IMR-90 (cell line): ENCODE data around the gene CGN. TPM values are rescaled to one million over a fixed set of nuclear protein-coding genes. Genes with fewer than 3 reads are reported as not detected.
A peak's percentile ranks its signal among the peaks of the same experiment; 100 is the strongest.

ENCODE experiments used
- ATAC-seq: fragments of 200-7000 bp; cut with Tn5 transposase; 2 replicates; pipeline ENCODE4 v1.9.1; 2020; ENCODE audit warnings: low read depth, mild to moderate bottlenecking, moderate library complexity
- BruUV-seq: library from RNA; stranded (reverse); fragments of 400-500 nt; replicated peaks from 2 replicates; lab custom pipeline; 2021; lab: Mats Ljungman, UMichigan
- CTCF ChIA-PET: fragments of 300-600 bp; formaldehyde crosslinking; extraction: SDS; loops from one replicate; lab custom pipeline; 2021; ENCODE audit warnings: antibody characterized with exemption; lab: Yijun Ruan, JAX
- POLR2A ChIA-PET: fragments of 300-600 bp; sonication (Branson Sonifier 250); formaldehyde crosslinking; loops from one replicate; lab custom pipeline; 2022; ENCODE audit warnings: antibody characterized with exemption; ENCODE audit not compliant: unreplicated experiment; lab: Charles Lee
- DNase-seq: peaks from one replicate; pipeline ENCODE4 v3.0.0; 2013
- H2AFZ ChIP-seq: replicated peaks from 2 replicates; pipeline ENCODE3; 2013; ENCODE audit warnings: low read length, mild to moderate bottlenecking; ENCODE audit not compliant: poor library complexity
- H2AK5ac ChIP-seq: 2 replicates; pipeline ENCODE4 v1.6.1; 2013; ENCODE audit warnings: low read depth, low read length, inconsistent platforms
- H2AK9ac ChIP-seq: replicated peaks from 2 replicates; pipeline ENCODE3; 2013; ENCODE audit warnings: mild to moderate bottlenecking, low read depth, low read length, moderate library complexity; ENCODE audit not compliant: poor library complexity
- H2BK120ac ChIP-seq: 2 replicates; pipeline ENCODE4 v1.6.1; 2013; ENCODE audit warnings: low read depth, low read length, inconsistent platforms
- H2BK15ac ChIP-seq: 3 replicates; pipeline ENCODE4 v1.6.1; 2013; ENCODE audit warnings: low read depth, low read length, inconsistent platforms
- H2BK20ac ChIP-seq: 2 replicates; pipeline ENCODE4 v1.6.1; 2013; ENCODE audit warnings: low read depth, mild to moderate bottlenecking, inconsistent platforms, low read length, moderate library complexity
- H2BK5ac ChIP-seq: 2 replicates; pipeline ENCODE4 v1.6.1; 2013; ENCODE audit warnings: mild to moderate bottlenecking, low read depth, low read length, inconsistent platforms; ENCODE audit not compliant: poor library complexity, severe bottlenecking
- H3K14ac ChIP-seq: replicated peaks from 2 replicates; pipeline ENCODE4 v1.6.1; 2013; ENCODE audit warnings: low read depth, low read length, inconsistent platforms
- H3K18ac ChIP-seq: 2 replicates; pipeline ENCODE4 v1.6.1; 2013; ENCODE audit warnings: low read depth, low read length, control low read depth
- H3K23ac ChIP-seq: 2 replicates; pipeline ENCODE4 v1.6.1; 2013; ENCODE audit warnings: low read depth, low read length, inconsistent platforms
- H3K27ac ChIP-seq: 2 replicates; pipeline ENCODE4 v1.5.1; 2013; ENCODE audit warnings: mild to moderate bottlenecking, control low read depth, low read length; ENCODE audit not compliant: insufficient read depth
- H3K27me3 ChIP-seq: 2 replicates; pipeline ENCODE4 v1.6.1; 2013; ENCODE audit warnings: low read length; ENCODE audit not compliant: control insufficient read depth, insufficient read depth
- H3K36me3 ChIP-seq: 2 replicates; pipeline ENCODE4 v1.6.1; 2013; ENCODE audit warnings: low read length, mixed read lengths; ENCODE audit not compliant: control insufficient read depth, insufficient read depth
- H3K4ac ChIP-seq: 2 replicates; pipeline ENCODE4 v1.6.1; 2013; ENCODE audit warnings: low read depth, low read length, inconsistent platforms
- H3K4me1 ChIP-seq: 2 replicates; pipeline ENCODE4 v1.6.1; 2013; ENCODE audit warnings: low read length, mixed read lengths; ENCODE audit not compliant: control insufficient read depth, insufficient read depth
- H3K4me2 ChIP-seq: 2 replicates; pipeline ENCODE4 v1.6.1; 2013; ENCODE audit warnings: low read depth, mild to moderate bottlenecking, control low read depth, low read length, moderate library complexity
- H3K4me3 ChIP-seq: 2 replicates; pipeline ENCODE4 v1.5.1; 2013; ENCODE audit warnings: low read depth, mild to moderate bottlenecking, control low read depth, low read length, moderate library complexity; ENCODE audit not compliant: insufficient read depth
- H3K56ac ChIP-seq: 2 replicates; pipeline ENCODE4 v1.6.1; 2013; ENCODE audit warnings: low read length, inconsistent platforms; ENCODE audit not compliant: insufficient read depth; ENCODE audit errors: extremely low read depth
- H3K79me1 ChIP-seq, 2 experiments: 2 replicates each; pipeline ENCODE4 v1.6.1; 2013; ENCODE audit warnings: low read length in 2 of 2, inconsistent platforms in 1 of 2, low read depth in 1 of 2
- H3K9ac ChIP-seq: 2 replicates; pipeline ENCODE4 v1.6.1; 2013; ENCODE audit warnings: low read depth, low read length, control low read depth
- H3K9me1 ChIP-seq: 2 replicates; pipeline ENCODE4 v1.6.1; 2013; ENCODE audit warnings: low read length, inconsistent platforms; ENCODE audit not compliant: insufficient read depth
- H3K9me3 ChIP-seq: 2 replicates; pipeline ENCODE4 v1.6.1; 2013; ENCODE audit warnings: low read length; ENCODE audit not compliant: control insufficient read depth, insufficient read depth
- H4K20me1 ChIP-seq: 2 replicates; pipeline ENCODE4 v1.6.1; 2013; ENCODE audit warnings: low read length, inconsistent platforms; ENCODE audit not compliant: insufficient read depth
- H4K5ac ChIP-seq: 2 replicates; pipeline ENCODE4 v1.6.1; 2013; ENCODE audit warnings: mild to moderate bottlenecking, low read depth, low read length, control low read depth
- H4K8ac ChIP-seq, 2 experiments: 2 replicates each; pipeline ENCODE4 v1.6.1; 2013; ENCODE audit warnings: low read depth in 2 of 2, low read length in 2 of 2, control low read depth in 1 of 2, inconsistent platforms in 1 of 2
- H4K91ac ChIP-seq: 2 replicates; pipeline ENCODE4 v1.6.1; 2013; ENCODE audit warnings: low read depth, low read length, inconsistent platforms; ENCODE audit not compliant: insufficient read depth
- BHLHE40 ChIP-seq: fragments of 150-350 bp; IDR thresholded peaks from 2 replicates; pipeline ENCODE4 v1.6.1; 2016; ENCODE audit warnings: mild to moderate bottlenecking, low read depth, low read length
- CHD1 ChIP-seq: IDR thresholded peaks from 2 replicates; pipeline ENCODE4 v1.6.1; 2012; ENCODE audit warnings: low read depth, low read length, improper control_type of control experiment
- FOS ChIP-seq: fragments of 150-350 bp; IDR thresholded peaks from 2 replicates; pipeline ENCODE4 v1.6.1; 2016; ENCODE audit warnings: low read depth, low read length
- MAFK ChIP-seq: IDR thresholded peaks from 2 replicates; pipeline ENCODE4 v1.6.1; 2012; ENCODE audit warnings: low read depth, low read length, improper control_type of control experiment
- MAZ ChIP-seq: IDR thresholded peaks from 2 replicates; pipeline ENCODE4 v1.6.1; 2012; ENCODE audit warnings: low read depth, mild to moderate bottlenecking, low read length, improper control_type of control experiment, moderate library complexity, borderline replicate concordance
- MXI1 ChIP-seq: IDR thresholded peaks from 2 replicates; pipeline ENCODE4 v1.6.1; 2012; ENCODE audit warnings: low read depth, mild to moderate bottlenecking, low read length, moderate library complexity, borderline replicate concordance
- NFE2L2 ChIP-seq: fragments of 150-350 bp; IDR thresholded peaks from 2 replicates; pipeline ENCODE4 v1.6.1; 2016; ENCODE audit warnings: low read depth, mild to moderate bottlenecking, low read length
- SMC3 ChIP-seq: fragments of 150-350 bp; IDR thresholded peaks from 2 replicates; pipeline ENCODE4 v1.6.1; 2016; ENCODE audit warnings: low read depth, mild to moderate bottlenecking, antibody characterized with exemption, low read length, moderate library complexity
- WGBS, 2 experiments: methylation state at CpG; one replicate each; pipeline versions ENCODE4 v1.1.5 to v1.1.7; 2013; ENCODE audit warnings: missing lambda C conversion rate in 2 of 2; ENCODE audit not compliant: insufficient read length in 1 of 2; ENCODE audit errors: extremely low coverage in 2 of 2; 5-methylcytosine and 5-hydroxymethylcytosine counted together
- dilution Hi-C: fragments of 300-500 bp; cut with HindIII; formaldehyde crosslinking; loops from one replicate; pipeline ENCODE4 v1.14.3; 2018; ENCODE audit warnings: low sequenced_read_pairs; ENCODE audit not compliant: unreplicated experiment
- in situ Hi-C: fragments of 300-500 bp; cut with MboI; formaldehyde crosslinking; loops from 3 replicates; pipeline ENCODE4 v1.14.3; 2019; ENCODE audit warnings: low sequenced_read_pairs, inconsistent platforms, mixed read lengths
- intact Hi-C: fragments of 100-400 bp; cut with micrococcal nuclease; formaldehyde crosslinking; loops from 2 replicates; pipeline ENCODE4 v1.10.0; 2022
- polyA plus RNA-seq, 3 experiments: library from polyadenylated mRNA; depleted of rRNA; stranded (reverse); fragments of >200 nt; gene quantifications; 2 replicates each; pipeline ENCODE4 v1.2.3, GENCODE V29; 2012; ENCODE audit warnings: low replicate concordance in 1 of 3
- total RNA-seq: library from RNA; depleted of rRNA; stranded (reverse); fragments of >200 nt; gene quantifications from 2 replicates; pipeline ENCODE4 v1.2.3, GENCODE V29; 2012
- TF ChIP-seq, protein P1 (sequence below): fragments of 150-350 bp; IDR thresholded peaks from 2 replicates; pipeline ENCODE4 v1.6.1; 2016; ENCODE audit warnings: low read depth, mild to moderate bottlenecking, low read length, moderate library complexity, borderline replicate concordance
- TF ChIP-seq, protein P2 (sequence below): conservative IDR thresholded peaks from 2 replicates; pipeline ENCODE4 v1.5.1; 2012; ENCODE audit warnings: mild to moderate bottlenecking, low read depth, low read length, improper control_type of control experiment

The CGN gene
- total and polyA plus RNA-seq, 2 of the 4 experiments (the other 2 are of a cell fraction): 0.34 to 0.36 TPM

DNA sequence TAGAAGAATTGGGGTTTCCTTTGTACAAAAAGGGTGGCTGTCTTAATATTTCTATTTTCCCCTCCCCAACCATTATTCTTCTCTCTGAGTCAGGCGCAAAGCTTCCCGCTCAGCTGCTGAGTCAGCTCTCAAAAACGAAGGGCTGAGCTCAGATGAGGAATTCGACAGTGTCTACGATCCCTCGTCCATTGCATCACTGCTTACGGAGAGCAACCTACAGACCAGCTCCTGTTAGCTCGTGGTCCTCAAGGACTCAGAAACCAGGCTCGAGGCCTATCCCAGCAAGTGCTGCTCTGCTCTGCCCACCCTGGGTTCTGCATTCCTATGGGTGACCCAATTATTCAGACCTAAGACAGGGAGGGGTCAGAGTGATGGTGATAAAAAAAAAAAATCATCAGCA lies 25.9 kb downstream of the CGN start (continued):
- peak; percentile 46; the same call in 1 of the 2 replicates for TF ChIP-seq NFE2L2

DNA sequence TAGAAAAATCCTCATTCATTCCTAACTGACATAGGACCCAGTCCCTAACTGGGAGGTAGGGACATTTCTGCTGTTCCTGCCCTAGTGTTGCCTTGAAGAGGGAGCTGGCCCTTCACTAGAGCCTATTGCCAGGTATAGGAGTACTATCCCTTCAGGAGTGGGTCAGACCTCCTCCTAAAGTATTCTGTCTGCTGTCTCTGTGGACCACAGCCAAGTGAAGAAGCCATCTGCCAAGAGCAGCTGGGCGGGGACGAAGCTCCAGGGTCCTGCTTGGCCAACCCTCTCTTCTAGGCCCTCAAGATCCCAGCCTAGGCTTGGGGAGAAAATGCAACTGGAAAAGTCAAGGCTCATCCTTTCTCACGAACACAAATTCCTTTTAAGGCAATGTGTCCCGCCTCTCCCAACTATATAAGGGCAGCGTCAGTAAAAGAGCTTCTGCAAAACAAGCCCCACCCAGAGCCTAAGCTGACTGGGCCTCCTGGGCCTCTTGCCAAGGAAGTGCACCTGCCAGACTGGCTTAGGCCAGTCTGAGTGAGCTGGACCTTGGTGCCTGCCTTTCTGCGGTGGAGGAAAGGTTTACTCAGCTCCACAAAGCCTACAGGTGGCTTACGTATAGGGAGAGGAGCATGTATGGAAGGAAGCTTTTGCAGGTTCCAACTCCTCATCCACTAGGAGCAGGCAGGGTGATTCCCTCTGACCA lies 28.3 kb downstream of the CGN start:
- peaks cover 32% of the 10 kb centered on the region for H3K4me1 ChIP-seq
- in situ Hi-C loops: loop anchor here (10.0 kb wide), 2 partner anchors 195 to 455 kb away; partner anchors contain the start of gene S100A10
- no TSS peak for BruUV-seq

More for the DNA sequence above, 28.3 kb downstream of the CGN start:
- Histone ChIP-seq H2BK15ac (peak overlapping the region; percentile 80; the same call in 1 of the 3 replicates), H3K4ac (peak overlapping the region; percentile 82), H3K27me3 (no peaks in the 10 kb centered on the region), H2BK5ac (peak overlapping the region; percentile 51), H4K20me1 (peaks cover 16% of the 10 kb centered on the region), H4K5ac (0 out of 2 replicates have a peak overlapping the region, but pooled peaks have one; percentile 14), H3K4me3 (peak overlapping the region; percentile 73; the same call in 1 of the 2 replicates), H2AK9ac (peak overlapping the region; percentile 81), H3K9me1 (peaks cover 34% of the 10 kb centered on the region), H3K36me3 (no peaks in the 10 kb centered on the region), H3K9me3 (no peaks in the 10 kb centered on the region), H2AK5ac (peak overlapping the region; percentile 54), H3K14ac (peak overlapping the region; percentile 60), H2BK20ac (peak overlapping the region; percentile 75), H3K79me1 (peaks cover 8 to 50% of the 10 kb centered on the region in 2 experiments; a peak in 3 of 4 replicates), H3K18ac (peak overlapping the region; percentile 36; the same call in 1 of the 2 replicates), H3K27ac (peak overlapping the region; percentile 35), H3K23ac (peak overlapping the region; percentile 67), H2BK120ac (peak overlapping the region; percentile 61), H3K9ac (no peak overlapping the region), H2AFZ (peak overlapping the region; percentile 92), H3K4me2 (peak overlapping the region; percentile 63), H4K8ac (peak overlapping the region; percentile 19 to 59; a peak in 1 of 4 replicates), H3K56ac (0 out of 2 replicates have a peak overlapping the region, but pooled peaks have one; percentile 4), H4K91ac (peak overlapping the region; percentile 50)
- ChIA-PET POLR2A (no interaction called here), CTCF (interaction anchor here (0.5 to 1.1 kb wide), 3 partner anchors 98 to 195 kb away, joined by 3 to 7 read pairs (median 4); no protein-coding TSS in a partner anchor)
- WGBS, 2 experiments: 50% methylated on average over 1 of the region's 7 CpGs; no CpG with 5 or more reads in 1 of the 2 experiments
- intact Hi-C loops (loop anchor here (2.0 to 10.0 kb wide), 3 partner anchors 81 to 295 kb away; partner anchors contain the start of genes C2CD4D, PI4KB, POGZ and RORC), dilution Hi-C loops (no loop called here)
- peak; percentile 24 for ATAC-seq
- TF ChIP-seq SMC3 (no peak), FOS (no peak), MAZ (no peak), BHLHE40 (no peak), MXI1 (no peak), MAFK (no peak), CHD1 (no peak)
- TF ChIP-seq, protein P1, sequence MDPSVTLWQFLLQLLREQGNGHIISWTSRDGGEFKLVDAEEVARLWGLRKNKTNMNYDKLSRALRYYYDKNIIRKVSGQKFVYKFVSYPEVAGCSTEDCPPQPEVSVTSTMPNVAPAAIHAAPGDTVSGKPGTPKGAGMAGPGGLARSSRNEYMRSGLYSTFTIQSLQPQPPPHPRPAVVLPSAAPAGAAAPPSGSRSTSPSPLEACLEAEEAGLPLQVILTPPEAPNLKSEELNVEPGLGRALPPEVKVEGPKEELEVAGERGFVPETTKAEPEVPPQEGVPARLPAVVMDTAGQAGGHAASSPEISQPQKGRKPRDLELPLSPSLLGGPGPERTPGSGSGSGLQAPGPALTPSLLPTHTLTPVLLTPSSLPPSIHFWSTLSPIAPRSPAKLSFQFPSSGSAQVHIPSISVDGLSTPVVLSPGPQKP: no peak
- TF ChIP-seq, protein P2, sequence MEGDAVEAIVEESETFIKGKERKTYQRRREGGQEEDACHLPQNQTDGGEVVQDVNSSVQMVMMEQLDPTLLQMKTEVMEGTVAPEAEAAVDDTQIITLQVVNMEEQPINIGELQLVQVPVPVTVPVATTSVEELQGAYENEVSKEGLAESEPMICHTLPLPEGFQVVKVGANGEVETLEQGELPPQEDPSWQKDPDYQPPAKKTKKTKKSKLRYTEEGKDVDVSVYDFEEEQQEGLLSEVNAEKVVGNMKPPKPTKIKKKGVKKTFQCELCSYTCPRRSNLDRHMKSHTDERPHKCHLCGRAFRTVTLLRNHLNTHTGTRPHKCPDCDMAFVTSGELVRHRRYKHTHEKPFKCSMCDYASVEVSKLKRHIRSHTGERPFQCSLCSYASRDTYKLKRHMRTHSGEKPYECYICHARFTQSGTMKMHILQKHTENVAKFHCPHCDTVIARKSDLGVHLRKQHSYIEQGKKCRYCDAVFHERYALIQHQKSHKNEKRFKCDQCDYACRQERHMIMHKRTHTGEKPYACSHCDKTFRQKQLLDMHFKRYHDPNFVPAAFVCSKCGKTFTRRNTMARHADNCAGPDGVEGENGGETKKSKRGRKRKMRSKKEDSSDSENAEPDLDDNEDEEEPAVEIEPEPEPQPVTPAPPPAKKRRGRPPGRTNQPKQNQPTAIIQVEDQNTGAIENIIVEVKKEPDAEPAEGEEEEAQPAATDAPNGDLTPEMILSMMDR: no peak
- peak; percentile 96 for DNase-seq
